Pancreas (tissue), 10 donors: Measurements from ENCODE around the gene FAM120A. TPM values are rescaled to one million over a fixed set of nuclear protein-coding genes. Genes with fewer than 3 reads are reported as not detected.

Experiments
- ATAC-seq, 4 donors: fragments of 200-7000 bp; cut with Tn5 transposase; one replicate each; pipeline versions ENCODE4 v1.8.0 to v1.9.1; 2020; ENCODE audit warnings: mild to moderate bottlenecking in 4 of 4, moderate library complexity in 4 of 4
- DNase-seq, 6 donors: peaks; one replicate each; pipeline ENCODE4 v3.0.0-alpha.2; 2020
- FAIRE-seq: peaks from 2 replicates; lab custom pipeline; 2012; peaks lifted over from hg19 to GRCh38; lab: Jason Lieb, UNC
- H3K27ac ChIP-seq, 4 donors: fragments of 200-600 bp; sonication (generic); 1 replicate in 3 of 4; 2 replicates in 1 of 4; pipeline versions ENCODE4 v1.5.0 to v1.8.0; 2020
- H3K27me3 ChIP-seq, 4 donors: fragments of 200-600 bp; one replicate each; pipeline ENCODE4 v1.8.0; 2021
- H3K36me3 ChIP-seq, 3 donors: fragments of 200-600 bp; sonication (generic) in 1 of 3; one replicate each; pipeline versions ENCODE4 v1.5.0 to v1.8.0; 2020 to 2021
- H3K4me1 ChIP-seq, 3 donors: fragments of 200-600 bp; one replicate each; pipeline ENCODE4 v1.8.0; 2021
- H3K4me3 ChIP-seq, 4 donors: fragments of 200-600 bp; sonication (generic) in 2 of 4; one replicate each; pipeline versions ENCODE4 v1.5.0 to v1.8.0; 2020 to 2021
- H3K9me3 ChIP-seq, 4 donors: fragments of 200-600 bp; one replicate each; pipeline ENCODE4 v1.8.0; 2021
- CTCF ChIP-seq, 4 donors: fragments of 200-600 bp; sonication (generic) in 3 of 4; IDR thresholded peaks; one replicate each; pipeline versions ENCODE4 v1.5.0 to v1.8.0; 2021; ENCODE audit warnings: antibody characterized with exemption in 4 of 4
- WGBS, 2 donors: extraction: QIAGEN DNeasy Blood & Tissue Kit; methylation state at CpG; one replicate each; pipeline ENCODE4 v1.1.7; 2013; 5-methylcytosine and 5-hydroxymethylcytosine counted together
- intact Hi-C, 3 donors: fragments of 100-400 bp; cut with DNase I; formaldehyde crosslinking; loops; one replicate each; pipeline versions ENCODE4 v1.11.1 to v1.14.2; 2022
- polyA plus RNA-seq, 2 donors: library from polyadenylated mRNA; stranded (reverse); fragments of 200-250 nt; gene quantifications; one replicate each; pipeline ENCODE4 v1.2.3, GENCODE V29; 2013
- total RNA-seq, 6 donors: library from RNA; stranded (reverse); fragmentation: NEBNext Ultra II Directional in 4 of 6; extraction: Animal tissue kit (Norgen Biotek cat#: 25700) in 4 of 6; gene quantifications; one replicate each; pipeline versions ENCODE4 v1.2.1 to v1.2.4, GENCODE V29; 2021 to 2023
- donor health status: healthy with polysubstance abuse.
- donor health status: DM: no; HTN: no; CAD: no; lungs with moderate emphysema.
- donor health status: DM: no; HTN: no; CAD: no.
- donor health status: control.
- donor health status: control.
- donor health status: Bipolar disorder and iron deficiency.
- donor health status: DM: yes; HTN: yes; CAD: no.
- donor health status: DM: no; HTN: no; CAD: no.
- donor health status: DM: no; HTN: no; CAD: no.
- donor health status: DM: yes; HTN: yes; CAD: no.

Gene FAM120A
- total and polyA plus RNA-seq, 8 donors, result 24.2 to 66.4 (median 54.0) TPM

GRCh38 chr9:93557366-93558137 lies 106.1 kb downstream of the FAM120A start:
- no peak for TF ChIP-seq CTCF (IDR thresholded peaks at IDR 0.05)
- DNase-seq (no peak), FAIRE-seq (no peak), ATAC-seq (no peak)
- Histone ChIP-seq H3K4me3 (no peak overlapping the region), H3K27me3 (no peaks in the 10 kb centered on the region), H3K36me3 (peaks cover 0 to 42% (median 20%) of the 10 kb centered on the region in 3 donors), H3K27ac (no peak overlapping the region), H3K9me3 (no peaks in the 10 kb centered on the region), H3K4me1 (no peaks in the 10 kb centered on the region)
- intact Hi-C loops, result no loop called here
- WGBS, 2 donors, result 80 to 81% methylated on average over 15 of the region's 15 CpGs

- DNase-seq (no peak), FAIRE-seq (no peak), ATAC-seq (no peak)
- no peaks in the 10 kb centered on the region for H3K27me3 ChIP-seq
- no peaks in the 10 kb centered on the region for H3K4me1 ChIP-seq
- H3K36me3 ChIP-seq, result peaks cover 0 to 44% (median 22%) of the 10 kb centered on the region in 3 donors
- no peak for TF ChIP-seq CTCF (IDR thresholded peaks at IDR 0.05)
- intact Hi-C loops, result no loop called here
- no peak overlapping the region for H3K27ac ChIP-seq
- H3K4me3 ChIP-seq, result no peak overlapping the region
- whole genome bisulfite sequencing, 2 donors, result 91 to 97% methylated on average over 14 of the region's 14 CpGs
- no peaks in the 10 kb centered on the region for H3K9me3 ChIP-seq
Measured at GRCh38 chr9:93558503-93558902, 107.0 kb downstream of the FAM120A start.

GRCh38 chr9:93560991-93561390 lies 109.5 kb downstream of the FAM120A start:
- peaks cover 0 to 51% (median 17%) of the 10 kb centered on the region in 3 donors for H3K36me3 ChIP-seq
- no peak for ATAC-seq

GRCh38 chr9:93562157-93562556 lies 110.7 kb downstream of the FAM120A start:
- Histone ChIP-seq H3K9me3 (no peaks in the 10 kb centered on the region), H3K4me3 (no peak overlapping the region), H3K4me1 (peaks cover 0 to 4% (median 0%) of the 10 kb centered on the region in 3 donors), H3K27me3 (no peaks in the 10 kb centered on the region), H3K36me3 (peaks cover 0 to 44% (median 17%) of the 10 kb centered on the region in 3 donors), H3K27ac (no peak overlapping the region)
- FAIRE-seq (no peak), DNase-seq (no peak), ATAC-seq (no peak)
- WGBS, 2 donors, result 89 to 90% methylated on average over 2 of the region's 2 CpGs
- no peak for TF ChIP-seq CTCF (IDR thresholded peaks at IDR 0.05)
- intact Hi-C loops, result no loop called here

More at GRCh38 chr9:93560991-93561390, 109.5 kb downstream of the FAM120A start:
- Histone ChIP-seq H3K4me1 (peaks cover 0 to 2% (median 0%) of the 10 kb centered on the region in 3 donors), H3K4me3 (no peak overlapping the region), H3K9me3 (no peaks in the 10 kb centered on the region), H3K27ac (no peak overlapping the region), H3K27me3 (no peaks in the 10 kb centered on the region)
- no peak for FAIRE-seq
- TF ChIP-seq CTCF (IDR thresholded peaks at IDR 0.05), result no peak
- 89 to 92% methylated on average over 5 of the region's 5 CpGs for WGBS, 2 donors
- intact Hi-C loops, result no loop called here
- DNase-seq, result no peak

- intact Hi-C loops, result no loop called here
- FAIRE-seq (peak; percentile 69), DNase-seq (no peak), ATAC-seq (no peak)
- H3K4me1 ChIP-seq, result peaks cover 0 to 4% (median 0%) of the 10 kb centered on the region in 3 donors
- H3K36me3 ChIP-seq, result peaks cover 0 to 26% (median 5%) of the 10 kb centered on the region in 3 donors
- 85 to 89% methylated on average over 4 of the region's 4 CpGs for WGBS, 2 donors
- no peaks in the 10 kb centered on the region for H3K9me3 ChIP-seq
- H3K27ac ChIP-seq, result no peak overlapping the region
- H3K4me3 ChIP-seq, result no peak overlapping the region
- H3K27me3 ChIP-seq, result no peaks in the 10 kb centered on the region
- no peak for TF ChIP-seq CTCF (IDR thresholded peaks at IDR 0.05)
Measured at GRCh38 chr9:93565089-93565488, 113.6 kb downstream of the FAM120A start.
